SU-DHL-6 (cell line): ENCODE data around the gene MYBBP1A.

ENCODE experiments used
- H2AFZ ChIP-seq: fragments of 200-600 bp; sonication (generic); 2 replicates; pipeline ENCODE4 v1.6.1; 2014; ENCODE audit warnings: low read depth, mild to moderate bottlenecking, moderate library complexity, mixed read lengths, antibody characterized with exemption, low read length; ENCODE audit not compliant: severe bottlenecking
- H3F3A ChIP-seq: fragments of 200-600 bp; shearing (Covaris generic); 2 replicates; pipeline ENCODE4 v1.6.0; 2016; ENCODE audit warnings: antibody characterized with exemption, mild to moderate bottlenecking; ENCODE audit not compliant: insufficient read depth
- H3K27ac ChIP-seq: fragments of 200-600 bp; sonication (generic); 2 replicates; pipeline ENCODE4 v1.5.1; 2016; ENCODE audit warnings: low read depth, mild to moderate bottlenecking, low read length, moderate library complexity, mixed read lengths
- H3K27me3 ChIP-seq: fragments of 200-600 bp; sonication (generic), shearing (Covaris generic); 2 replicates; pipeline ENCODE4 v1.6.0; 2014; ENCODE audit warnings: mild to moderate bottlenecking, low read length
- H3K36me3 ChIP-seq: fragments of 200-600 bp; sonication (generic); 2 replicates; pipeline ENCODE4 v1.6.1; 2014; ENCODE audit warnings: mild to moderate bottlenecking, low read length, mixed read lengths
- H3K4me2 ChIP-seq: fragments of 300-600, 200-600 bp; shearing (Covaris generic), sonication (generic); 2 replicates; pipeline ENCODE4 v1.6.0; 2014; ENCODE audit warnings: low read length, low read depth, mild to moderate bottlenecking; ENCODE audit not compliant: poor library complexity, severe bottlenecking
- H3K4me3 ChIP-seq: fragments of 200-600 bp; sonication (generic); 2 replicates; pipeline ENCODE4 v1.5.1; 2014; ENCODE audit warnings: antibody characterized with exemption, low read length, mild to moderate bottlenecking, mixed read lengths; ENCODE audit not compliant: insufficient read depth, poor library complexity, severe bottlenecking
- H3K79me2 ChIP-seq: fragments of 200-600 bp; sonication (generic); 2 replicates; pipeline ENCODE4 v1.6.1; 2014; ENCODE audit warnings: mild to moderate bottlenecking, low read length, moderate library complexity; ENCODE audit not compliant: insufficient read depth
- H3K9ac ChIP-seq: fragments of 200-600 bp; sonication (generic); 2 replicates; pipeline ENCODE4 v1.7.0; 2014; ENCODE audit warnings: mild to moderate bottlenecking, low read length
- H3K9me2 ChIP-seq: fragments of 200-600 bp; sonication (generic); replicated peaks from 2 replicates; pipeline ENCODE4 v1.6.1; 2014; ENCODE audit warnings: low read length; ENCODE audit not compliant: insufficient read depth
- H3K9me3 ChIP-seq: fragments of 200-600 bp; sonication (generic); 2 replicates; pipeline ENCODE4 v1.6.1; 2014; ENCODE audit warnings: low read length, mixed read lengths; ENCODE audit not compliant: insufficient read depth
- H4K20me1 ChIP-seq: fragments of 200-600 bp; sonication (generic); 2 replicates; pipeline ENCODE4 v1.6.1; 2014; ENCODE audit warnings: low read depth, mild to moderate bottlenecking, antibody characterized with exemption, low read length, moderate library complexity, mixed read lengths
- EZH2phosphoT487 ChIP-seq: fragments of 200-600 bp; sonication (generic), shearing (Covaris generic); conservative IDR thresholded peaks from 2 replicates; pipeline ENCODE4 v1.6.1; 2018; ENCODE audit warnings: mild to moderate bottlenecking, antibody characterized with exemption, low read length, moderate library complexity, mixed read lengths
- TF ChIP-seq, protein P1 (sequence below): fragments of 200-600 bp; sonication (generic); IDR thresholded peaks from one replicate; pipeline ENCODE4 v1.5.1; 2017; ENCODE audit warnings: antibody characterized with exemption, mild to moderate bottlenecking, low read length, moderate library complexity; ENCODE audit not compliant: insufficient read depth, poor library complexity, severe bottlenecking

The MYBBP1A gene

GRCh38 chr17:4544951-4545216, 10.3 kb downstream of the MYBBP1A start:
- H3K27me3 ChIP-seq, result no peaks in the 10 kb centered on the region
- no peak overlapping the region for H3K4me2 ChIP-seq
- no peaks in the 10 kb centered on the region for H3K9me3 ChIP-seq
- no peaks in the 10 kb centered on the region for H3K9me2 ChIP-seq
- H2AFZ ChIP-seq, result no peak overlapping the region
- no peaks in the 10 kb centered on the region for H3F3A ChIP-seq
- no peak overlapping the region for H3K27ac ChIP-seq
- TF ChIP-seq, protein P1, sequence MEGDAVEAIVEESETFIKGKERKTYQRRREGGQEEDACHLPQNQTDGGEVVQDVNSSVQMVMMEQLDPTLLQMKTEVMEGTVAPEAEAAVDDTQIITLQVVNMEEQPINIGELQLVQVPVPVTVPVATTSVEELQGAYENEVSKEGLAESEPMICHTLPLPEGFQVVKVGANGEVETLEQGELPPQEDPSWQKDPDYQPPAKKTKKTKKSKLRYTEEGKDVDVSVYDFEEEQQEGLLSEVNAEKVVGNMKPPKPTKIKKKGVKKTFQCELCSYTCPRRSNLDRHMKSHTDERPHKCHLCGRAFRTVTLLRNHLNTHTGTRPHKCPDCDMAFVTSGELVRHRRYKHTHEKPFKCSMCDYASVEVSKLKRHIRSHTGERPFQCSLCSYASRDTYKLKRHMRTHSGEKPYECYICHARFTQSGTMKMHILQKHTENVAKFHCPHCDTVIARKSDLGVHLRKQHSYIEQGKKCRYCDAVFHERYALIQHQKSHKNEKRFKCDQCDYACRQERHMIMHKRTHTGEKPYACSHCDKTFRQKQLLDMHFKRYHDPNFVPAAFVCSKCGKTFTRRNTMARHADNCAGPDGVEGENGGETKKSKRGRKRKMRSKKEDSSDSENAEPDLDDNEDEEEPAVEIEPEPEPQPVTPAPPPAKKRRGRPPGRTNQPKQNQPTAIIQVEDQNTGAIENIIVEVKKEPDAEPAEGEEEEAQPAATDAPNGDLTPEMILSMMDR, result no peak
- no peak for TF ChIP-seq EZH2phosphoT487
- no peak overlapping the region for H3K4me3 ChIP-seq
- H3K36me3 ChIP-seq, result peaks cover 3% of the 10 kb centered on the region; the same call in 1 of the 2 replicates
- H4K20me1 ChIP-seq, result no peaks in the 10 kb centered on the region
- H3K9ac ChIP-seq, result no peak overlapping the region
- no peaks in the 10 kb centered on the region for H3K79me2 ChIP-seq

- Histone ChIP-seq H3K36me3 (peaks cover 3% of the 10 kb centered on the region; the same call in 1 of the 2 replicates), H3K9ac (no peak overlapping the region), H3K9me2 (no peaks in the 10 kb centered on the region), H4K20me1 (no peaks in the 10 kb centered on the region), H3K79me2 (no peaks in the 10 kb centered on the region), H3K9me3 (no peaks in the 10 kb centered on the region), H3K27me3 (no peaks in the 10 kb centered on the region), H2AFZ (no peak overlapping the region), H3K4me3 (no peak overlapping the region), H3F3A (no peaks in the 10 kb centered on the region), H3K27ac (no peak overlapping the region), H3K4me2 (no peak overlapping the region)
- TF ChIP-seq EZH2phosphoT487, result no peak
- TF ChIP-seq, protein P1, result no peak
These were observed 10.8 kb downstream of the MYBBP1A start for GRCh38 chr17:4544135-4544950.

- TF ChIP-seq EZH2phosphoT487, result no peak
- TF ChIP-seq, protein P1, result no peak
- H3K79me2 ChIP-seq, result no peaks in the 10 kb centered on the region
- no peaks in the 10 kb centered on the region for H3K27me3 ChIP-seq
- H4K20me1 ChIP-seq, result no peaks in the 10 kb centered on the region
- H3K4me2 ChIP-seq, result no peak overlapping the region
- no peaks in the 10 kb centered on the region for H3K9me2 ChIP-seq
- H2AFZ ChIP-seq, result no peak overlapping the region
- H3K27ac ChIP-seq, result no peak overlapping the region
- no peak overlapping the region for H3K9ac ChIP-seq
- H3K4me3 ChIP-seq, result no peak overlapping the region
- H3F3A ChIP-seq, result no peaks in the 10 kb centered on the region
- H3K9me3 ChIP-seq, result no peaks in the 10 kb centered on the region
- H3K36me3 ChIP-seq, result peaks cover 3% of the 10 kb centered on the region; the same call in 1 of the 2 replicates
These were observed 11.6 kb downstream of the MYBBP1A start for GRCh38 chr17:4543557-4544026.
